HCT116 (cell line): ENCODE results near the gene CFAP91.

ENCODE experiments used
- EZH2phosphoT487 ChIP-seq: fragments of 200-600 bp; IDR thresholded peaks from 2 replicates; pipeline ENCODE4 v1.6.1; 2018; ENCODE audit warnings: antibody characterized with exemption, borderline replicate concordance
- POLR2AphosphoS5 ChIP-seq: IDR thresholded peaks from 2 replicates; pipeline ENCODE4 v1.6.1; 2011; ENCODE audit warnings: mild to moderate bottlenecking, low read depth, low read length, moderate library complexity
- YY1 ChIP-seq: IDR thresholded peaks from 2 replicates; pipeline ENCODE4 v1.6.1; 2011; ENCODE audit warnings: low read length, low read depth, moderate library complexity, mild to moderate bottlenecking; ENCODE audit not compliant: insufficient replicate concordance; ENCODE audit errors: extremely low read depth
- TF ChIP-seq, protein P1 (sequence below): IDR thresholded peaks from 2 replicates; pipeline ENCODE4 v1.6.1; 2012
- TF ChIP-seq, protein P2 (sequence below), 3 experiments: fragments of 200-600 bp in 1 of 3; sonication (generic) in 1 of 3; IDR thresholded peaks in 2 of 3; conservative IDR thresholded peaks in 1 of 3; 2 replicates each; pipeline ENCODE4 v1.5.1; 2012 to 2017; ENCODE audit warnings: low read depth in 2 of 3, low read length in 2 of 3, antibody characterized with exemption in 1 of 3, borderline replicate concordance in 1 of 3, control low read depth in 1 of 3, mild to moderate bottlenecking in 1 of 3, mixed read lengths in 1 of 3, mixed run types in 1 of 3, moderate library complexity in 1 of 3; ENCODE audit not compliant: insufficient read depth in 1 of 3

DNA sequence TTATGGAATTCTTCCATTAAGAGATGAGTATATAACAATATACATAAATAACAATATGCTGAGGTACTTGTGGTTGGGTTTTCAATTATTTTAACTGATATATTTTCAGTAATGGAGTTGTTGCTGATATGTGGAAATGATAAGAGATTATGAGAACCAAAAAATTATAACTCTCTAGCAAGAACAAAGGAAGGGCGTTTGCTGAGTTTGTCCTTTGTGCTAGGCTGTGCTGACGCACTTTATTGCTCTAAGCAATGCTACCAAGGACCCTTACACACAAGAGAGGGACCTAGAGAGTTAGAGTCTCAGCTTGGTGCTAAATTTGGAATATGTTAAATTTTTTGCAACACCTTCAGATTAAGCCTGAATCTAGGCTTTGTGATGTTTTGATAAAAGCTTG is 24.1 kb downstream of the CFAP91 start:
- no peak for TF ChIP-seq EZH2phosphoT487
- TF ChIP-seq, protein P1, sequence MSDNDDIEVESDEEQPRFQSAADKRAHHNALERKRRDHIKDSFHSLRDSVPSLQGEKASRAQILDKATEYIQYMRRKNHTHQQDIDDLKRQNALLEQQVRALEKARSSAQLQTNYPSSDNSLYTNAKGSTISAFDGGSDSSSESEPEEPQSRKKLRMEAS = no peak
- TF ChIP-seq, protein P2, sequence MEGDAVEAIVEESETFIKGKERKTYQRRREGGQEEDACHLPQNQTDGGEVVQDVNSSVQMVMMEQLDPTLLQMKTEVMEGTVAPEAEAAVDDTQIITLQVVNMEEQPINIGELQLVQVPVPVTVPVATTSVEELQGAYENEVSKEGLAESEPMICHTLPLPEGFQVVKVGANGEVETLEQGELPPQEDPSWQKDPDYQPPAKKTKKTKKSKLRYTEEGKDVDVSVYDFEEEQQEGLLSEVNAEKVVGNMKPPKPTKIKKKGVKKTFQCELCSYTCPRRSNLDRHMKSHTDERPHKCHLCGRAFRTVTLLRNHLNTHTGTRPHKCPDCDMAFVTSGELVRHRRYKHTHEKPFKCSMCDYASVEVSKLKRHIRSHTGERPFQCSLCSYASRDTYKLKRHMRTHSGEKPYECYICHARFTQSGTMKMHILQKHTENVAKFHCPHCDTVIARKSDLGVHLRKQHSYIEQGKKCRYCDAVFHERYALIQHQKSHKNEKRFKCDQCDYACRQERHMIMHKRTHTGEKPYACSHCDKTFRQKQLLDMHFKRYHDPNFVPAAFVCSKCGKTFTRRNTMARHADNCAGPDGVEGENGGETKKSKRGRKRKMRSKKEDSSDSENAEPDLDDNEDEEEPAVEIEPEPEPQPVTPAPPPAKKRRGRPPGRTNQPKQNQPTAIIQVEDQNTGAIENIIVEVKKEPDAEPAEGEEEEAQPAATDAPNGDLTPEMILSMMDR (IDR thresholded peaks at IDR 0.05 in 2 of 3, conservative IDR thresholded peaks at IDR 0.05 in 1 of 3; ENCODE audit: borderline replicate concordance in 1 of 3, insufficient read depth in 1 of 3, low read depth in 2 of 3, low read length in 2 of 3) = no peak
- no peak for TF ChIP-seq YY1
- no peak for TF ChIP-seq POLR2AphosphoS5
